GF-D8 (cell line): ENCODE measurements around the gene IRF2.

Experiments used
- DNase-seq: peaks from one replicate; lab custom pipeline; 2025; lab: John Stamatoyannopoulos, UW

Gene IRF2

GRCh38 chr4:184432127-184432922, 42.0 kb downstream of the IRF2 start:
- no peak for DNase-seq

DNA sequence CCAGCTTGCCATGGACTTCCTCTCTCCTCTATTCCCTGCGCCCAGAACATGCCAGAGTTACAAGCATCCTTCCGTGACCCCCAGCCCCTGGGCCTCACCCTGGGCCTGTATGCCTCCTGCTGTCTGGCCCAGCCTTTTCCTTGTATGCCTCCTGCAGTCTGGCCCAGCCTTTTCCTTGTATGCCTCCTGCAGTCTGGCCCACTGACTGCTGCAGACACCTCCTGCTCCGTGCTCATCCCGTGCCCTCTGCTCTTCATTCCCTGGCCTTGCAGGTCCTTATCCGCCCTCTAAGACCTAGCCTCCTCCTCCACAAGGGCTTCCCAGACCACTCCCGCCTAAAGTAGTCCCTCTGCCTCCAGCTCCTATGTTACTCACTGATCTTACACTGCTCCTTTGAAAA, 44.2 kb downstream of the IRF2 start:
- no peak for DNase-seq

DNA sequence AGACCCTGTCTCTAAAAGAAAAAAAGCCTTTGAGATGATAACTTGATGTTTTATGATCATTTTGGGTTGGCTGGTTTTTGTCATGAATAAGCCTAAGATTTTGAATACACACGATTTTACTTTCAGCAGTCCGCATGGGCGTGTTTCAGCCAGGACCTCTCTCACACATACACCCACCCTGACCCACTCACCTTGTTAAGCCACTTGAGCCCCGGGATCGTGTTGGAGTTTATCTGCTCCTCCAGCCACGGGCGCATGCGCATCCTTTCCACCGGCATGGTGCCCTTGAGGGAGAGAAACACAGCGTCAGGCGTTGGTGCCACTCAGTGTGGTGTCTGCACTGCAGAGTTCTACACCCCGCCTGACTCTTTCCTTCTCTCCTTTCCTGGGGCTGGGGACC, 45.6 kb downstream of the IRF2 start:
- DNase-seq, result no peak

DNA sequence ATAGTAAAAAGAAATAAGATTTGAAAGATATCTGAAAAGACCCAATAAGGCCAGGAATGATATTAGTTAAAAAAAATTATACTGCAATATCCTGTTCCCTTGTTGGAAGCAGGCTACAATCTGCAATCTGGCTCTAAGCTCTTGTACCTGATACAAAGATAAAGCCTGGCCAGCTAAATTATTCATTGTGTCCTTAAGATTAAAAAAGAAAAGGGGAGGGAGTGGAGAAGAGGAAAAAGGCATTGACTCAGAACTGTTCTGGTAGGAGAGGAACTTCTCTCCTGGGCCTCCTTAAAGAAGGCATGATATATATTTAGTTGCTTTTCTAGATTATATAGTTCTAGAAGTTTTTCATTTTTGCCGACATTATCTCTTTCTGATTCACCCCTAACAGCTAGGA, 46.7 kb downstream of the IRF2 start:
- DNase-seq, result no peak

GRCh38 chr4:184427093-184427492, 47.3 kb downstream of the IRF2 start:
- no peak for DNase-seq

DNA sequence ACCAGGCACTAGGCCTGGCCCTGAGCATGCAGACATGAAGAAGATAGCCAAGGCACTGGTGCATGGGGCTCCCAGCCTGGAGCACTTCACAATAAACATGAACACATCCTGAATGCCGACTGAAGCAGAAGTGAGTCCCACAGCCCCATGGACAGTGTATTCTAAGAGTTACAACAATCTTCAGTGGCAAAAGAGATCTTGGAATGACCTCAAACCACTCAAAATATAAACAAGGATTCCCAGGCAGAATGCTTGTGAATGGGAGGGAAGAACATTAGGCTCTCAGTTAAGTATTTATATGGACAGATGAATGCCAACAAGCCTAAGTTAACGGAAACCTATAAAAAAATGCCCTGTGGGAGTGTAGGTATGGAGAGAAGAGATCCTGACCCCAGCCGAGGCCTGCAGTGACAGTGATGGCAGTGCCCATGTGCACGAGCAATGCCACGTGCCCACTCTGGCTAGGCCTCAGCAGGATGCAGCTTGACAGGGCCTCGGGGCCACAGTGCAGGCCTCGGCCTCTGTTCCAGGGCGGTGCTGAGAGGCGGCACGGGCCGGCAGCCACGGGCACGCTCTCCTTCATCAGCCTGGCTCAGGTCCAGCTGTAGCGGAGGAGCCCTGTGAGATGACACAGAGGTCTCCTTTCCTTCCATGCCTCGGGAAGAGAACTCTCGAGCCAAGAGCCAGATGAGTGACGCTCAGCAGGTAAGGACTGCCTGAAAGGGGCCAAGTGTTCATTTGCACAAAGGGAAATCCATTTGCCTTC, 49.2 kb downstream of the IRF2 start:
- no peak for DNase-seq

- no peak for DNase-seq
Measured at GRCh38 chr4:184424279-184424678, 50.1 kb downstream of the IRF2 start.

GRCh38 chr4:184423003-184423686, 51.2 kb downstream of the IRF2 start:
- no peak for DNase-seq

GRCh38 chr4:184422378-184422777, 52.0 kb downstream of the IRF2 start:
- DNase-seq, result no peak

GRCh38 chr4:184421533-184422155, 52.7 kb downstream of the IRF2 start:
- no peak for DNase-seq

- no peak for DNase-seq
Measured at GRCh38 chr4:184420881-184421416, 53.4 kb downstream of the IRF2 start.

- no peak for DNase-seq
Measured at GRCh38 chr4:184420402-184420801, 53.9 kb downstream of the IRF2 start.

GRCh38 chr4:184419976-184420375, 54.4 kb downstream of the IRF2 start:
- DNase-seq, result no peak

- DNase-seq, result no peak
Measured at GRCh38 chr4:184417802-184418511, 56.4 kb downstream of the IRF2 start.

GRCh38 chr4:184416913-184417734, 57.2 kb downstream of the IRF2 start:
- no peak for DNase-seq

DNA sequence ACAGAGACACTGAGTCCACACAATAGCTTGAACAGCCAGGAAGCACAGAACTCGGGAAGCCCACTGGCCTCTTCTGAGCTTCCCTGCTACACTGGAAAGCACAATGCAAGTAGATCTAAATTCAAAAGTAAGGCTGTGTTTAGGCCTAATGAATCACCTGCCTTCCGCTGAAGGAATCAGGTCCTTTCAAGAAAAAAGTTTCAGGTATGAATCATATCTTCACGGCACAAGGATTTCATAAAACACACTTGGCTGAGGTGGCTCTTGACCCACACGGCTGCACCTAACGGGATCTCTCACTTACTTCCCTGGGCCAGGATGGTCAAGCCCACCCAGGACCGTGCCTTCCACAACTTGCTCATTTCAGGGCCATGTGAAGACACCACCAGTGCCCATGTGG, 59.3 kb downstream of the IRF2 start:
- DNase-seq, result no peak

GRCh38 chr4:184413261-184414046, 60.9 kb downstream of the IRF2 start:
- no peak for DNase-seq

DNA sequence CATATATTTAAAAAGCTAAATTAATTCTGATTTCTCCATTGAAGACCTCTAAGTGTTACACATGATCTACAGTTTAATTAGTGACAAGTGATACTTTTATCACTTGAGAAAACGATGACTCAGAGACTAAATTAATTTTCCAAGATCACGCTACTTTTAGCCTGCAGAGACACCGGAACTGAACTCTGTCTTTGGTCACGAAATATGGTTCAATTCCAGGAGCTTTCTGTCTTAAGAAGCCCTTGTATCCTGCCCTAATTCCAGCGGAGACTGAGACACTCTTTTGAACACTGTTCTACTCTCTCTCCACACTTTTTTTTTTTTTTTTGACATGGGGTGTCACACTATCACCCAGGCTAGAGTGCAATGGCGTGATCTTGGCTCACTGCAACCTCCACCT, 63.6 kb downstream of the IRF2 start:
- DNase-seq, result no peak

DNA sequence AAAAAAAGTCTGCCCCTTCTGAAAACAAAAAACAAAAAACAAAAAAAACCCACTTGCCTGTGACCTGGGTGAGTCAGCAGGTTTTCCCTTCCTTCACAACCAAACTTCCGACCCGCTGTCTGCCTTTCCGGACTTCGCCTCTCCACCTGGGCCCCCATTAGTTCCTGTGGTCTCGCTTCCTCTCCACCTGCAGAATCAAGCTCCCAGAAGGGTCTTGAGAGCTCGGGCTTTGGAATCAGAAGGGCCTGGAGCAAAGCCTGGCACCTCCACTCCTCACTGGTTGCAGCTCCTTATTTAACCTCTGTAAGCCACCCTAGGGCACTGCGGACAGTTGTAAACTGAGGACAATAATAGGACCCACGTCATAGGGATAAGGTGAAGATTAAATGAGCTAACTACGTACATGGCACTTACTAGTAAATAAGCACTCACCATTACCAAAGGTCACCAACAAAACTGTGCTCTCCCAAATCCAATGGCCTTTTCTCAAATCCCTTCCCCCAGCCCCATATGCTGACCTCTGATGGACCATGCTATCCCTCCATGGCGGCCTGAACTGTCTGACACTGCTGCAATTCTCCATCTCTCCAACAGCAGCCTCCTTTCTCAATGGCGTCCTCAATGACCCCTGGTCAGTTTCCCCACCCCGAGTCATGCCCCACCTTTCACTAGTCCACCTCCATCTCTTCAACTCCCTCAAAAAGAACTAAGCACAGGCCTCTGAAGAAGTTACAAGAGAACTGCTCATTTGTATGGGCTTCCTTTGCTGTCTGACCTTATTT, 64.2 kb downstream of the IRF2 start:
- no peak for DNase-seq
